Gastrocnemius medialis (tissue), 4 donors: ENCODE results near the gene ELAVL2. TPM values are rescaled to one million over a fixed set of nuclear protein-coding genes. Genes with fewer than 3 reads are reported as not detected.

Experiments
- ATAC-seq, 2 donors: fragments of 150-250 bp; one replicate each; pipeline ENCODE4 v1.9.1; 2016
- DNase-seq, 2 donors: peaks; one replicate each; pipeline ENCODE4 v3.0.0-alpha.2; 2019
- H3K27ac ChIP-seq, 4 donors: fragments of 200-600 bp; sonication (generic); 1 replicate in 1 of 4; 2 replicates in 3 of 4; pipeline ENCODE4 v1.5.1; 2016 to 2018; ENCODE audit warnings: mild to moderate bottlenecking in 2 of 4, moderate library complexity in 1 of 4
- H3K27me3 ChIP-seq, 3 donors: fragments of 200-600 bp; sonication (generic) in 2 of 3; 1 replicate in 1 of 3; 2 replicates in 2 of 3; pipeline versions ENCODE4 v1.5.1 to v1.6.0; 2016 to 2019; ENCODE audit warnings: mild to moderate bottlenecking in 1 of 3, moderate library complexity in 1 of 3
- H3K36me3 ChIP-seq, 2 donors: fragments of 200-600 bp; sonication (generic) in 1 of 2; one replicate each; pipeline ENCODE4 v1.5.1; 2017 to 2018
- H3K4me1 ChIP-seq, 2 donors: fragments of 200-600 bp; sonication (generic) in 1 of 2; one replicate each; pipeline ENCODE4 v1.5.1; 2016 to 2017; ENCODE audit warnings: mild to moderate bottlenecking in 2 of 2
- H3K4me3 ChIP-seq, 4 donors: fragments of 200-600 bp; sonication (generic) in 3 of 4; 1 replicate in 1 of 4; 2 replicates in 3 of 4; pipeline ENCODE4 v1.5.1; 2016 to 2019; ENCODE audit warnings: mild to moderate bottlenecking in 2 of 4
- H3K9me3 ChIP-seq, 3 donors: fragments of 200-600 bp; sonication (generic) in 2 of 3; 1 replicate in 1 of 3; 2 replicates in 2 of 3; pipeline ENCODE4 v1.5.1; 2016 to 2019
- CTCF ChIP-seq, 5 experiments: fragments of 450-650 bp in 3 of 5; fragments of 200-600 bp in 2 of 5; sonication (generic) in 2 of 5; IDR thresholded peaks in 4 of 5; conservative IDR thresholded peaks in 1 of 5; 1 replicate in 4 of 5; 2 replicates in 1 of 5; pipeline ENCODE4 v1.5.1; 2016 to 2019; ENCODE audit warnings: antibody characterized with exemption in 5 of 5, mild to moderate bottlenecking in 3 of 5, moderate library complexity in 3 of 5
- POLR2A ChIP-seq, 2 donors: fragments of 450-650 bp; IDR thresholded peaks; one replicate each; pipeline ENCODE4 v1.6.1; 2017; ENCODE audit warnings: antibody characterized with exemption in 2 of 2, mild to moderate bottlenecking in 2 of 2, moderate library complexity in 2 of 2
- in situ Hi-C, 4 donors: fragments of 200-750 bp; cut with MboI; loops; one replicate each; pipeline versions ENCODE4 v1.15.0 to v1.8.0; 2017; ENCODE audit warnings: low sequenced_read_pairs in 4 of 4
- intact Hi-C: fragments of 100-400 bp; cut with DNase I; formaldehyde crosslinking; loops from one replicate; pipeline ENCODE4 v1.15.1; 2023; ENCODE audit warnings: low total_unique reads
- total RNA-seq, 4 donors: library from RNA; depleted of rRNA; stranded (reverse); fragments of >200 nt; gene quantifications; one replicate each; pipeline versions ENCODE4 v1.1.0 to v1.2.3, GENCODE V29; 2016

ELAVL2 gene
- total RNA-seq, 4 donors from 2014 or later, result not detected

DNA sequence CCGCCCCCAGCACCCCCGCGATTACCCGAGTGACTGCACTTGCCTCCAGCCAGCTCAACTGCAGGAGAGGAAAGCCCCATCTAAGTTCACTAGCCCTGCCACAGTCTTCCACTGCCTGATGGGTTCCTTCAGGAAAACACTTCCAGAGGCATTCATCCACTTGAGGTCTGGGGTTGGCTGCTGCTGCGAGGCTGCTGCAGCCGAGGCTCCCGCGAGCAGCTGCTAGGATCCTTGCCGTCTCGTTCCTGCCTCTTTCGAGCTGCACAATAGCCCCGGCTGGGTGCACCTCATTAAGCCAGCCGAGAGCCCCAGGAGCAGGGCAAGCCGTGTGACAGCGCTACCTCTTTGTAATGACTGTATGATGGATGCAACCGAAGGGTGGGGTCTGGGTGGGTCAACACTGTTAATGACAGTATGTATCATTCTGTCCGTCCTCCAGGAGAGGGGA, 24.2 kb upstream of the ELAVL2 start:
- H3K36me3 ChIP-seq, result no peaks in the 10 kb centered on the region
- no peaks in the 10 kb centered on the region for H3K9me3 ChIP-seq
- peaks cover 18 to 54% (median 32%) of the 10 kb centered on the region in 3 donors for H3K27me3 ChIP-seq
- intact Hi-C loops (no loop called here), in situ Hi-C loops (loop anchor here in 1 of 4 donors (25.0 kb wide), 1 partner anchor 88 kb away; no protein-coding TSS in a partner anchor)
- H3K4me1 ChIP-seq, result no peaks in the 10 kb centered on the region
- DNase-seq, result no peak
- H3K27ac ChIP-seq, result no peak overlapping the region
- H3K4me3 ChIP-seq, result peak overlapping the region; percentile 43 to 50 (median 48)
- ATAC-seq, result no peak
- TF ChIP-seq POLR2A (IDR thresholded peaks at IDR 0.05) (no peak), CTCF (IDR thresholded peaks at IDR 0.05 in 4 of 5, conservative IDR thresholded peaks at IDR 0.05 in 1 of 5) (no peak)

GRCh38 chr9:23849379-23850035, 23.5 kb upstream of the ELAVL2 start:
- no peaks in the 10 kb centered on the region for H3K9me3 ChIP-seq
- ATAC-seq (no peak), DNase-seq (no peak)
- H3K27me3 ChIP-seq, result peaks cover 18 to 50% (median 30%) of the 10 kb centered on the region in 3 donors
- no peaks in the 10 kb centered on the region for H3K4me1 ChIP-seq
- no peak overlapping the region for H3K27ac ChIP-seq
- no peaks in the 10 kb centered on the region for H3K36me3 ChIP-seq
- peak overlapping the region in 3 of 4 donors; percentile 43 to 50 (median 48) for H3K4me3 ChIP-seq
- no peak for TF ChIP-seq POLR2A (IDR thresholded peaks at IDR 0.05)
- no peak for TF ChIP-seq CTCF (IDR thresholded peaks at IDR 0.05 in 4 of 5, conservative IDR thresholded peaks at IDR 0.05 in 1 of 5)
- in situ Hi-C loops, result loop anchor here in 2 of 4 donors (25.0 kb wide), 2 partner anchors 87 to 112 kb away; no protein-coding TSS in a partner anchor
- intact Hi-C loops, result no loop called here

DNA sequence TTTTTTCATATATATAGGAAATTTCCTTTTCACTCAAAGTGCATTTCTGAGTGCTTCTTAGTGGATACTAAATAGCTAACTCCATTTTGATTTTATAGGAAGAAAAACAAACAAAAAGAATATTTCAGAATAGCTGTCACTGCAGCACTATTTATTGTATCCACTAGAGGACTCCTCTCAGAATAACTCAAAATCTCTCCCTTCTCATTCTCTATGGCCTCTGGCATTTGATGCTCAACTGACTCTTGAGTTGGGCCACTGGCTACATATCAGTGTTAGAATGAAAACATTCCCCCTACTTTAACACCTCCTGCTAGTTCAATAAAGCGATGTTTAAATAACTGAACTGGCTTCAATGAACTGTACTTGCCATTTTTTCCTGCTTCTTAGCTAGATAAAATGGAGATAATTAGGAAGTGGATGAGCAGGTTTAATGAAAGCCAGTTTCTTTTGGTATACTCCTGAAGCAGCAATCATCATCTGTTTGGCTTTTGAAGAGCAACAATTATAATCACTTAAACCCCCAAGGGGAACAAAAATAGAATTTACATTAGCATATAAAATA, 16.6 kb upstream of the ELAVL2 start:
- H3K9me3 ChIP-seq, result no peaks in the 10 kb centered on the region
- no peak for DNase-seq
- H3K4me3 ChIP-seq, result no peak overlapping the region
- no peak for ATAC-seq
- H3K4me1 ChIP-seq, result no peaks in the 10 kb centered on the region
- H3K36me3 ChIP-seq, result no peaks in the 10 kb centered on the region
- no peak overlapping the region for H3K27ac ChIP-seq
- H3K27me3 ChIP-seq, result no peaks in the 10 kb centered on the region
- in situ Hi-C loops, result loop anchor here in 1 of 4 donors (25.0 kb wide), 1 partner anchor 105 kb away; no protein-coding TSS in a partner anchor
- intact Hi-C loops, result no loop called here
- no peak for TF ChIP-seq CTCF (IDR thresholded peaks at IDR 0.05 in 4 of 5, conservative IDR thresholded peaks at IDR 0.05 in 1 of 5)
- TF ChIP-seq POLR2A (IDR thresholded peaks at IDR 0.05), result no peak

DNA sequence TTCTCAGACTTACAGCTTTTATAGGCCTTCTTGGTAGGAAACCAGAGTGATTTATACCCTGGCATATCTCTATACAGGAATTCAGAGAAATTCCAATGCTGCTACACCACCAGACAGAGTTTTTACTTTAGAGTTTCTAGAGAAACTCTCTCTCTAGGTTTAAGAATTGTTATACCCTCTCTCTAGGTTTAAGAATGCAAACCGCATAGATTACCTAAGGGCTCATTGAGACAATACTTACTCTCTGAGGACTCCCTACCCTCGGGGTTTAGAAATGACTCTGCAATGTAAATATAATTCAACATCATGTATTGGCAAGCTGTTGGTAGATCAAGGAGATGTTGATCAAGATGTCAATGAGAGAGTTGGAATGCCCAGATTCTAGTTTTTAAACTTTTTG, 15.3 kb upstream of the ELAVL2 start:
- intact Hi-C loops (no loop called here), in situ Hi-C loops (loop anchor here in 1 of 4 donors (25.0 kb wide), 1 partner anchor 104 kb away; no protein-coding TSS in a partner anchor)
- no peak for TF ChIP-seq POLR2A (IDR thresholded peaks at IDR 0.05)
- TF ChIP-seq CTCF (IDR thresholded peaks at IDR 0.05 in 4 of 5, conservative IDR thresholded peaks at IDR 0.05 in 1 of 5), result no peak

More for the DNA sequence above, 15.3 kb upstream of the ELAVL2 start:
- DNase-seq, result no peak
- Histone ChIP-seq H3K4me3 (no peak overlapping the region), H3K27ac (no peak overlapping the region), H3K36me3 (no peaks in the 10 kb centered on the region), H3K27me3 (no peaks in the 10 kb centered on the region), H3K9me3 (no peaks in the 10 kb centered on the region), H3K4me1 (no peaks in the 10 kb centered on the region)
- ATAC-seq, result no peak
